ENCODE measurements around the gene MAN1C1.

The MAN1C1 gene

GRCh38 chr1:25701030-25701785, 84.6 kb downstream of the MAN1C1 start:
- TF ChIP-seq RAD21 (IDR thresholded peaks at IDR 0.05; ENCODE audit: low read depth) (no peak), TEAD4 (IDR thresholded peaks at IDR 0.05) (no peak), FOXM1 (IDR thresholded peaks at IDR 0.05; ENCODE audit: borderline replicate concordance, low read depth) (no peak), CEBPB (IDR thresholded peaks at IDR 0.05) (no peak), EGR1 (IDR thresholded peaks at IDR 0.05) (no peak), CREB1 (IDR thresholded peaks at IDR 0.05; ENCODE audit: low read depth) (no peak), NFIC (IDR thresholded peaks at IDR 0.05) (no peak), ZBTB7A (IDR thresholded peaks at IDR 0.05; ENCODE audit: low read depth) (no peak), EP300 (IDR thresholded peaks at IDR 0.05; ENCODE audit: borderline replicate concordance) (no peak), USF1 (IDR thresholded peaks at IDR 0.05) (no peak), YY1 (IDR thresholded peaks at IDR 0.05; ENCODE audit: low read depth) (no peak)
- TF ChIP-seq, protein P1, sequence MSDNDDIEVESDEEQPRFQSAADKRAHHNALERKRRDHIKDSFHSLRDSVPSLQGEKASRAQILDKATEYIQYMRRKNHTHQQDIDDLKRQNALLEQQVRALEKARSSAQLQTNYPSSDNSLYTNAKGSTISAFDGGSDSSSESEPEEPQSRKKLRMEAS (IDR thresholded peaks at IDR 0.05) = no peak

DNA sequence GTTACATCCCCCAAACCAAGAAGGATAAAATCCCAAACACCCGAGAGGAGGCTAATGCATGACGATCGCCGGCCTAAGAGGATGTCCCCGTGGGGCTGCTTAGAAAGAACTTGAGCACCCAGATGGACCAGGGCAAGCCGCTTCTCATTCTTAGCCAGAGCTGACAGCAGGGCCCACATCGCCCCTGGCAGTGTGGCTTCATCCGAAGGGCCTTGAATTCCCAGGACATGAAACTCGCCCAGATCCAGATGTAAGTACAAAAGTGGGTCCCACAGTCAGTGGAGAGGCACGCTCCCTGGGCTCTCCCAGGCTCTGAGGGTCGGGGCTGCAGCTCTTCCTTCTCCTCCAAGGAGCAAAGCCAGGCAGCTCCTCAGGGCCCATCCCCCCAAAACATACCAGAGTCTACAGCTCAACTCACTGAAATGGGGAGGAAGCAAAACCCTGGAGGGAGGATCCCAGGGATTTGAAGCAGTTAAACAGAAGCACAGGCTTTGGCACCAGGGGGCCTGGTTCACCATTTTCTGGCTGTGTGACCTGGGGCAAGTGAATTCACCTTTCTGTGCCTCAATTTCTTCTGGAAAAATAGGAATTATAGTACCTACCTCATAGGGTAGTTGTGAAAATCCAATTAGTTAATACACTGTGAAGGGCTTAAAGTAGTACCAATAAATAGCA, 85.6 kb downstream of the MAN1C1 start:
- no peak for TF ChIP-seq USF1 (IDR thresholded peaks at IDR 0.05)
- no peak for TF ChIP-seq CEBPB (IDR thresholded peaks at IDR 0.05)
- no peak for TF ChIP-seq REST (IDR thresholded peaks at IDR 0.05; ENCODE audit: low read depth)
- TF ChIP-seq RAD21 (IDR thresholded peaks at IDR 0.05; ENCODE audit: low read depth) = no peak
- TF ChIP-seq YY1 (IDR thresholded peaks at IDR 0.05; ENCODE audit: low read depth) = no peak
- no peak for TF ChIP-seq FOXM1 (IDR thresholded peaks at IDR 0.05; ENCODE audit: borderline replicate concordance, low read depth)
- no peak for TF ChIP-seq ZBTB7A (IDR thresholded peaks at IDR 0.05; ENCODE audit: low read depth)
- TF ChIP-seq CREB1 (IDR thresholded peaks at IDR 0.05; ENCODE audit: low read depth) = no peak
- TF ChIP-seq NFIC (IDR thresholded peaks at IDR 0.05) = no peak
- TF ChIP-seq EP300 (IDR thresholded peaks at IDR 0.05; ENCODE audit: borderline replicate concordance) = no peak
- no peak for TF ChIP-seq TCF12 (IDR thresholded peaks at IDR 0.05; ENCODE audit: low read depth)
- TF ChIP-seq TEAD4 (IDR thresholded peaks at IDR 0.05) = no peak

- TF ChIP-seq ZBTB7A (IDR thresholded peaks at IDR 0.05; ENCODE audit: low read depth) = no peak
Observed at GRCh38 chr1:25703041-25703440, 86.5 kb downstream of the MAN1C1 start.

DNA sequence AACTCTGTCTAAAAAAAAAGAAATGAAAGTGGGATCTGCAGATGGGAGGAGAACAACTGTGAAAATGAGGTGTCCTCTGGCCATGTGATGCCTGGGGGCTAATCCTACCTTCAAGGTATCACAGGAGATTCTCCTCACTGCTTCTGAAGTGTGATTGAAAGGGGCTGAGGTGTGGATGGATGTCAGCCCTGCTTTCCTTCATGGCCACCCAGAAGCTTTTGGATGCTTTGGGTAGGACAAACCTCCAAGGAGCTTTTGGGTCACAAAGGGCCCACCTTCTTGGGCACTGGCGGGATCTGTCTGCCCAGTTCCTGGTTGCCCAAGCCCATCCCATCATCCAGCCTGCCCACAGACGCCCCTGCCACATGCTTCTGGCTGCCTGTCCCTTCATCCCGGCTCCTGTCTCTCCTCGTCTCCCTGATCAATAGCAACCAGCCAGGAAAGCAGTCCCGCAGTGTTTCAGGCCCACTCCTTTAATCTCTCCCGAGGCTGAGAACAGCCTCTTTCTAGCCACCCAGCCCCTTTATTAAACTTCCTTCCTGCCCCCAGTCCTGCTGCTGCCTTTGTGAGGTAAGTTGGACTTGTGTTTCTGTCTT, 87.2 kb downstream of the MAN1C1 start:
- TF ChIP-seq USF1 (IDR thresholded peaks at IDR 0.05) (no peak), TEAD4 (IDR thresholded peaks at IDR 0.05) (no peak), FOXM1 (IDR thresholded peaks at IDR 0.05; ENCODE audit: borderline replicate concordance, low read depth) (no peak), TAF1 (IDR thresholded peaks at IDR 0.05; ENCODE audit: low read depth) (no peak), ZBTB7A (IDR thresholded peaks at IDR 0.05; ENCODE audit: low read depth) (no peak), CEBPB (IDR thresholded peaks at IDR 0.05) (no peak), EGR1 (IDR thresholded peaks at IDR 0.05) (no peak), REST (IDR thresholded peaks at IDR 0.05; ENCODE audit: low read depth) (no peak), EP300 (IDR thresholded peaks at IDR 0.05; ENCODE audit: borderline replicate concordance) (no peak), NFIC (IDR thresholded peaks at IDR 0.05) (no peak), TCF12 (IDR thresholded peaks at IDR 0.05; ENCODE audit: low read depth) (no peak), CREB1 (IDR thresholded peaks at IDR 0.05; ENCODE audit: low read depth) (no peak)
- TF ChIP-seq, protein P1 (IDR thresholded peaks at IDR 0.05) = no peak

- no peak for TF ChIP-seq YY1 (IDR thresholded peaks at IDR 0.05; ENCODE audit: low read depth)
Observed at GRCh38 chr1:25704267-25704691, 87.7 kb downstream of the MAN1C1 start.
